ENCODE data around the gene OSTN.
"Not testable (repeated sequence)": the region's sequence is repeated elsewhere in the genome, so short reads cannot be mapped to it uniquely, and the experiment has no call there.

Gene OSTN, protein sequence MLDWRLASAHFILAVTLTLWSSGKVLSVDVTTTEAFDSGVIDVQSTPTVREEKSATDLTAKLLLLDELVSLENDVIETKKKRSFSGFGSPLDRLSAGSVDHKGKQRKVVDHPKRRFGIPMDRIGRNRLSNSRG

DNA sequence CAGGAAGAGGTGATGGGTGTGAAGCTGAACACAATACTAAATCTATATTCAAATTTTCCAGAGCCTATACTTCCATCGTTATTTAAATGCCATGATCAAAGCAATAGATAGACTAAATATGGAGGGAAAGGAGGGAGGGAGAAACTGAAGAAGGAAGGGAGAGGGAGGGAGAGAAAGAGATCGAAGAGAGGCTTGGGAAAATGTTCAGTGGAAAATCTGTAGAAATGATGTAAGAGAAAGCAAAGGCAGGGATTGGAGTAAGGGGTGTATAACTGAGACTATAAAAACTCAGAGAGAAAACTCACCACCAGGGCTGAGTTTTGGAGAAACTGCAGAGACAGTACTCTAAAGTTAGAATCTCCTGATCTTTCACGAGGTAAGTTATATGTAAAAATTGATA is at the start of gene OSTN:
Gene OSTN, plus strand, starts transcription at position 310 of the 400 bp plus-strand sequence. CDS start 13,292 bp downstream, outside the sequence.
- DNase-seq, result no peak

DNA sequence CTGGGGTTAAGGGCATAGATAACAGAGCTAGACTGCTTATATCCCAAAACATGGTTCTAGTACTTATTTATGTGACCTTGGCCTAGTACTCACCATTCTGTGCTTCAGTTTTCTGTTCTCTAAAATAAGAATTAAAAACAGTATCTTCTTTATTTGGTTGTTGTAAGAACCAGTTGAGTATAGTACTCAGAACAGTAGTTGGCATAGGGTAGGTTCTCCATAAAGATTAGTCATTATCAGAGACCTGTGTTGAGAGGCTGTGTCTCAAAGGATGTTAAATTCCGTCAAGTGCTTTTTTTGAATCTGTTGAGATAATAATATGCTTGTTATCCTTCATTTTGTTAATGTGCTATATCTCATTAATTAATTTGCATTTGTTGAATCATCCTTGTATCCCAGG is 47.4 kb upstream of the OSTN start:
- DNase-seq, result no peak

- no peak for DNase-seq
Measured at GRCh38 chr3:191154827-191155226, 44.2 kb upstream of the OSTN start.

DNA sequence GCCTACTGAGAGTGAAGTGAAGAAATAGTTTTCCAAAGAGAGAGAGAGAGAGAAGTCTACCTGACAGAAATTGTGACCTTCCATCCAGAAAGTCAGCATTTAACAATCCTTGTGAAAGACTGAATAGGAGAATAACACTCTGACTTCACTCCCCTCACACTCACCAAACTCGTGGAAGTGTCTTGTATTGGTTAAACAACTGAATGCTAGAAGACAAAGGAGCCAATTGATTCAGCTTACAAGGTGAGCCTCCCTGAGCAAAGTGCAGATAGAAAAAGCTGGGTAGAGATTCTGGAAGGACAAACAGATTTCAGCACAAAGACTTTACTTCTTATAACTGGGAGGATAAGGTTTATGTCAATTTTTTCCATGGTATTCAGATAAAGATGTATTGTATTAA is 40.8 kb upstream of the OSTN start:
- DNase-seq, result no peak

DNA sequence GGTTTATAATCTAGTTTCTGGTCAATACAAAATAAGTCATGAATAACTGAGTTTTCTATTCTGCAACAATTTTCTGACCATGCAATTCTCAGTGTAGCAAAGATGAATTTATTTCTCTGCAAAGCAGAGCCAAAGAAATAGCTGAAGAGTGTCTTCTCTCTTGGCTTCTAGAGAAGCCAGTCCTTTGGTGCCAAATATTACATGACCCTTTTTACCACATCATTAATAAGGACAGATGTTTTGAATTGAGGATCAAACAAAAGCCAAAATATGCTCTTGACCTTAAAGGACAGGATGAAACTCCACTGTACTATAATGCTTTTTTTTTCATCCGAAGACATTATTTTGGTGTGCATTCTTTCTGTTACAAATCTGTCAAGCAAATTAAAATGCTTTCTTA is 40.2 kb upstream of the OSTN start:
- no peak for DNase-seq

DNA sequence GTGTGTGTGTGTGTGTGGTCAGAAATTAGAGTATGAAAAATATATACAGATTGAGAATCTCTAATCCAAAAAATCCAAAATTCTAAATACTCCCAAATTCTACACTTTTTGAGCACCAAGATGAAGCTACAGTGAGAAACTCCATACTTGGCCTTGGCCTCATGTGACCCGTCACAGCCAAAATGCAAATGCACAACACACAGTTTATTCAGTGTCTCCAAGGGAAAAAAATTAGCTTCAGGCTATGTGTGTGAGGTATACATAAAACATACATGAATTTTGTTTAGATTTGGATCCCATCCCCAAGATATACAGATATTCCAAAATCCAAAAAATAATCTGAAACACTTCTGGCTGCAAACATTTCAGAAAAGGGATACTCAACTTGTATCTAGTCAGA is 33.2 kb upstream of the OSTN start:
- DNase-seq, result no peak

DNA sequence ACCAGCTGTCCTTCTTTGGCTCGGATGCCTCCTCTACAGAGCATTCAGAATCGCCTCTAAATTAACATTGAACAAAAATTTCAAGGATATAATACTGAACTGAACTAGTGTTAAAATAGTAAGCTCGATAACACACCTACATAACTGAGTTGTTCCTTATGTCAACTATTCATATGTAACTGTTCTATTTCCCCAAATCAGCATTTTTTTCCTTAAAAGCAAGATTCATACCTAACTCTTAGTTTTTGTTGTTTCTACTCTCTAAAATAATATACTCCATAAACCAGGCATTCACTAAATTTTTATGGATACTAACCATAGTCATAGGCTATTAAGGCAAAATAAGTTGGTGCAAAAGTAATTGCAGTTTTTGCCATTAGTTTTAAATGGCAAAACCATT is 32.7 kb upstream of the OSTN start:
- no peak for DNase-seq

DNA sequence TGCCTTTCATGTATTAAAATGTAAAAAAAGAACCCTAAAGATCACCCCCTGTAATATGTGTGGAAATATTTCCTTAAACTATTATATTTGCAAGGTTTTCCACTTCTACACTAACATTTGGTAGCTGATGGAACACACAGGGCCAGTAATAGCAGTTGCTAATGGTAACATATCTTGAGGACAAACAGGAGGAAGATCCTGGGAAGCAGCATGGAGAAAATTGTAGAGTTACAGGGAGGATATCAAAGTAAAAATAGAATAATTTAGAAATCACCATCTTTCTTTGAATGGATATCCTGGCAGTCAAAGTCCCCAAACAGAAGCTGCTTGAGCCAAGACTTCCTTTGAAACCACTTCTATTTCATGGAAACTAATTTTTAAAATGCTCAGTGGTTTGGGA is 29.5 kb upstream of the OSTN start:
- DNase-seq, result no peak

GRCh38 chr3:191170097-191170496 is 28.9 kb upstream of the OSTN start:
- no peak for DNase-seq

DNA sequence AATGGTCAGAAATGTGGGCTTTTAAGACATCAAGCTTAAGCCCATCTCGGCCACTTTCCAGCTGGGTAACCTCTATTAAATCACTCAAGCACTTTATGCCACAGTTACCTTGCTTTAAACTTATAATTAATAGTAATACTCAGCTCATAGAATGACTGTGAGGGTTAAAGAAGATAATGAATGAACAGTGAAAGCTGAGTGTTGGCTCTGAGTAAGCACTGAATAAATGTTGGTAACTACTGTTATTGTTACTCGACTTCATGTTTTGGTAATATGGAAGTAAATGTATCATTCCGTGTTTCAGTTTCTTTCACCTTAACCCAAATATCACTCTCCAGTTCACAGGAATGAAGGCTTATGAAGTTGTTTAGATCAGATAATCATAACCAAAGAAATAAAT is 23.9 kb upstream of the OSTN start:
- DNase-seq, result no peak

DNA sequence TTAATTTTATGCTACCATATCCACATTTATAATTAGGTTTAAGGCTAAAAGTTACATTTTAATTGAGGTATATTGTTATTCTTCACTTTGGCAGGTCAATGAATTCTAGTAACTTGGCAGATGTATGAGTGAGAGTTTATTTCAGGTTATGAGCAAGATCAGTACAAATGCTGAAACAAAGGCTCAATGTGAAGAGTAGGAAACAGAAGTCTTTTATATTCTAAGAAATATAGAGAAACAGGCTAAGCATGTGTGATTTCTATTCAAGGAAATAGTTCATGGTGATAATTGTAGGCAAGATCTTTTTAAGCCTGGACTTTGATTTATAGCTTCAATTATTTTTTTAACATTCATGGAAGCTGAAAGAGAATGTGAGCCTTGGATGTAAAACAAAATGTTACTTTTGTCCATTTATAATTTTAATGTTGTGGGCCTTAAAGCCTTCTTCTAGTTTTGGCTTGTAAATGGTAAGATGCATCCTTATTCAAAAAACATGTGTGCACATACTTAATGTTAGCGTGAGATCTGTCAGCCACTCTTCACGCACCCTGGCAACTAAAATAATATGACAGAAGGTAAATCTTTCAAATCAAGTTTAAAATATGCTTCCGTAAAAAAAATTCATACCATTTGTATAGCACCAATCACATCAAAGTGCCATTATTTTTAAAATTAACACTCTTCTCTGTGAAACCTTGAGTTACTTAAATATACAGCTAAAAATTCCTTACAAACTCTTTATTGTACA is 22.8 kb upstream of the OSTN start:
- no peak for DNase-seq

DNA sequence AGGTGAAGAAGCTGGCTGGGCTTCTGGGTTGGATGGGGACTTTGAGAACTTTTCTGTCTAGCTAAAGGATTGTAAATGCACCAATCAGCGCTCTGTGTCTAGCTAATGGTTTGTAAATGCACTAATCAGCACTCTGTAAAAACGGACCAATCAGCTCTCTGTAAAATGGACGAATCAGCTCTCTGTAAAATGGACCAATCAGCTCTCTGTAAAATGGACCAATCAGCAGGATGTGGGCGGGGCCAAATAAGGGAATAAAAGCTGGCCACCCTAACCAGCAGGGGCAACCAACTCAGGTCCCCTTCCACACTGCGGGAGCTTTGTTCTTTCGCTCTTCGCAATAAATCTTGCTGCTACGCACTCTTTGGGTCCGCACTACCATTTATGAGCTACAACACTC is 13.7 kb upstream of the OSTN start:
- not testable (repeated sequence) for DNase-seq

GRCh38 chr3:191188246-191188645 is 10.8 kb upstream of the OSTN start:
- DNase-seq, result not testable (repeated sequence)

GRCh38 chr3:191192270-191192669 is 6.8 kb upstream of the OSTN start:
- DNase-seq, result not testable (repeated sequence)

- DNase-seq, result no peak
Measured at GRCh38 chr3:191192941-191193340, 6.1 kb upstream of the OSTN start.

- DNase-seq, result no peak
Measured at GRCh38 chr3:191197761-191198306, 1.2 kb upstream of the OSTN start.

DNA sequence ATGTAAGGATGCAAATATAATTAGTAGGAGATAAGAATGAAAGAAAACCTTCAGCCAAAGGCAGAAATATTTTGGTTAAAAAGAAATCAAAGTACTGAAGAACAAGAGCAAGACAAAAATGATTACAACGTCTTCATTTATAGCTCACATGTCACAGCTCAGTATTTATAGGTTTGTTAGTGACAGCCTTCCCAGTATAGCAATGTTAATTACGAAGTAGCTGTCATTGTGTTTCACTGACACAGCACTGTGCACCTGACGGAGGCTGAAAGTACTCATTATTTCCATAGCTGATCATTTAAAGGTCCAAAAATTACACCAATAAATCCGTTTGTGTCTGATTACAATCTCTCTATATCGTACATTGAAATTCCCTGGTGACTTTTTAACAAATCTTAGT is 561 bp upstream of the OSTN start:
- no peak for DNase-seq

GRCh38 chr3:191210032-191210431 is 11.0 kb downstream of the OSTN start:
- no peak for DNase-seq

DNA sequence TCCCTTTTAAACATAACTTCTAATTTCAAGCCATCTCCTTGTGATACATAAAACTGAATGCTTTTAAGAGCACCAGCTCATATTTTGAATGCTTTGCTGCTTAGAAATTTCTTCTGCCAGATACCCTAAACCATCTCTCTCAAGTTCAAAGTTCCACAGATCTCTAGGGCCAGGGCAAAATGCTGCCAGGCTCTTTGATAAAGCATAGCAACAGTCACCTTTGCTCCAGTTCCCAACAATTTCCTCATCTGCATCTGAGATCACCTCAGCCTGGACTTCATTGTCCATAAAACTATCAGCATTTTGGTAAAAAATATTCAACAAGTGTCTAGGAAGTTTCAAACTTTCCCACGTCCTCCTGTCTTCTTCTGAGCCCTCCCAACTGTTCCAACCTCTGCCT is 17.5 kb downstream of the OSTN start:
- no peak for DNase-seq

GRCh38 chr3:191217301-191217700 is 18.3 kb downstream of the OSTN start:
- DNase-seq, result no peak

- DNase-seq, result no peak
Measured at GRCh38 chr3:191220908-191221307, 21.9 kb downstream of the OSTN start.

DNA sequence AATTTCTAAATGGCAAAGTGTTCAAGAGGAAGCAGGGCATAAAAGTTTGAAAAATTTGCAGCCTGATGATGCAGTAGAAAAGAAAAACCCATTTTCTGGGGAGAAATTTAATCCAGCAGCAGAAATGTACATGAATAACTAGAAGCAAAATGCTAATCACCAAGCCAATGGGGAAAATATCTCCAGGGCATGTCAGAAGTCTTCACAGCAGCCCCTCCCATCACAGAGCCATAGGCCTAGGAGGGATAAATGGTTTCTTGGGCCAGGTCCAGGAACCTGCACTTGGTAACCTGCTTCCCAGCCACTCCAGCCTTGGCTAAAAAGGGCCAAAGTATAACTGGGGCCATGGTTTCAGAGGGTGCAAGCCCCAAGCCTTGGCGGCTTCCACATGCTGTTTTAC is 22.6 kb downstream of the OSTN start:
- DNase-seq, result no peak

DNA sequence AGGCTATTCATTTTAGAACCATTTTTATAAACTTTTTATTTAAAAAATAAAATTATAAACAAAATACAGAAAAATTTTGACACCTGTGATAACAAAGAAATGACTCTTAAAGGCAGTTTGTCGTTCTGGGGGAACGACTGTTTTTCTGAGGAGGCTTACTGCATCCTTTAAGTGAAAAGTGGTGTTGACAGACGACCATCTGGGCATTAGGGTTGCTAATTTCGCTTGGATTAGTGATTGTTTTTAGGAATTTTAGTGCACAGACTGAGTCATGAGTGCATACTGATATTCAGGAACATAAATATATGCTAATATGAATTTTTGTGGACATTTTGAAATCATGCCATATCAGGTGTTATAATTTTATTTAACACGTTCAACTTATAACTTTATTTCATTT is 28.5 kb downstream of the OSTN start:
- peak; percentile 56 for DNase-seq

- no peak for DNase-seq
Measured at GRCh38 chr3:191234216-191234615, 35.2 kb downstream of the OSTN start.
